PC-9 (cell line): ENCODE measurements around the gene GALR1.

Experiments
- CTCF ChIP-seq: fragments of 200-600 bp; sonication (generic); conservative IDR thresholded peaks from 2 replicates; pipeline ENCODE4 v1.6.1; 2017; ENCODE audit warnings: mixed run types, antibody characterized with exemption, mild to moderate bottlenecking, moderate library complexity
- EZH2 ChIP-seq: fragments of 200-600 bp; sonication (generic); IDR thresholded peaks from 2 replicates; pipeline ENCODE4 v1.8.0; 2017; ENCODE audit warnings: antibody characterized with exemption, low read depth

- no peak for TF ChIP-seq CTCF
- TF ChIP-seq EZH2, result no peak
These were observed 865 bp downstream of the GALR1 start for GRCh38 chr18:77250501-77250925.
